Measurements from ENCODE around the gene FAM181A.

The FAM181A gene

DNA sequence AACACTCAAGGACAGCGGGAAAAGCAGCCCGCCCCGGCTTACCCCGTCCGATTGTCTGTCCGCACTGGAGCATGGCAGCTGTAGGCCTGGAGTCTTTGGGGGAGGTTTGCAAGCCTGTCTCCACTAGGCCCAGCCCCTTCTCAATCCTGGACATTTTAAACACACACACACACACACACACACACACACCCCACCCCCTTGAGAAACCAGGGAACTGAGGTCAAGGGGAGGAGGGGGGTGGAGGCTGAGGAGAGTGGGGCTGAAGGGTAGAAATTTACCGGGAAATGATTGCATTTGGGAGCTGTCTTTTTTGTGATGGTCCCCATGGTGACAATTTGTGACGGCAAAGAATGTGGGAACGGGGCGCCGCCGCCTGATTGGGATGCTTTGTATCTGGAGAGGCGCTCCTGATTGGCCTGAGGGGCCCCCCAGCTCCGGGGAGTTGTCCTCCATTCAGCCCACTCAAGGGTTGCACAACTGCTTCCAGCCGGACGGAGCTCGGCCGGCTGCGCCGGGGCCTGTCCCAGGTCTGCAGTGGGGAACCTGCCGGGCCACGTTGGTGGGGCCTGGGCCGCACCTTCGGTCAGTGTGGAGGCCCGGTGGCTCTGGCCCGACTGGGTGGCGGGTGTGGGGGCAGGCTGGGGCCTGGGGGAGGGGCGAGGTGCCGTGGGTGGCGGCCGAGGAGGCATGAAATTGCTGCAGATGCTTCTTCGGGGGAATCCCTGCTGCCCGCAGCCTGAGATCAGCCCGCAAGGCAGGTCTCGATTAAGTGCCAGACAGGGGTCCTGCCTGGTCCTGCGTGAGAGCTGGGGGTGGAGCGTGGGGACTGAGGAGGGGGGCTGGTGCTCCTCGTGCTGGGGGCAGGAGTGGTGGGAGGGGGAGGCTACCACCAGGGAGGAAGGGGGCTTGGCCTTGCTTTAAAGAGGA, at the start of gene FAM181A:
TSS of gene FAM181A (plus strand) at position 472 of the 927 bp plus-strand sequence. CDS start 942 bp downstream, outside the sequence.
- DNase-seq = no peak

DNA sequence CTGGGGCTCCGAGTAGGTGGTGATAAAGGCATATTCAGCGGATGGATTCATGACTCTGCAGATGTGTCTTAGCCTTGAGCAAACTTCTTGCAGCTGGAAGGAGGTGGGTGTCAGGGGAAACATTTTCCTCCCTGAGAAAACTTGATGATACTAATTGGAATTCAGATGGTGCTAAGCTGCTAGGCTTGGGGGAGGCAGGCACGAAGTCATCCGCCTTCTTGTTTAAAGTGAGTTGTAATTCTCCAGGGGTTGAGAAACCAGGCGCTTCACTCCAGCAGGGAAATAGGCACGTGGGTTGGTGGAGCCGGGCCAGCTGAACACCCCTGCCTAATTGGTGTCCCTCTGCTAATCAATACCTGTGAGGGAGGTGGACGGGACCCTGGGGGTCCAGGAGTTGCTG, 48.9 kb upstream of the FAM181A start:
- no peak for DNase-seq

DNA sequence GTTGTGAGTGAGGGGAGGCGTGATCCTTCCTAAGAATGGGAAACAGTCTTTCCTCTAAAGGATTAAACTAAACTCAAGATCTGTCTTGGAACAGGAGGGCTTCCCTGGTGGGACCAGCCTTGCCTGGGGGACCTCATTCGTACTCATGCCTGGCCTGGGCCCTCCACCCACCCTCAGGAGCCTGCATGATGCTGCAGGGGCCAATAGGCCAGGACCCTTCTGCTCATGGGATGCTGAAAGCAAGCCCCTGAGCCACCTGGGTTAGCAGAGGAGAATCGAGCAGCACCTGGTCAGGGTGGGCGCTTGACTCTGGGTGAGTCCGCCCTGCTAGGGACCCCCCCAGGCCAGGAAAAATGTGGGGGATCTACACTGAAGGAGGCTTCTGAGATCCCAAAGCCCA, 48.3 kb upstream of the FAM181A start:
- DNase-seq = no peak

DNA sequence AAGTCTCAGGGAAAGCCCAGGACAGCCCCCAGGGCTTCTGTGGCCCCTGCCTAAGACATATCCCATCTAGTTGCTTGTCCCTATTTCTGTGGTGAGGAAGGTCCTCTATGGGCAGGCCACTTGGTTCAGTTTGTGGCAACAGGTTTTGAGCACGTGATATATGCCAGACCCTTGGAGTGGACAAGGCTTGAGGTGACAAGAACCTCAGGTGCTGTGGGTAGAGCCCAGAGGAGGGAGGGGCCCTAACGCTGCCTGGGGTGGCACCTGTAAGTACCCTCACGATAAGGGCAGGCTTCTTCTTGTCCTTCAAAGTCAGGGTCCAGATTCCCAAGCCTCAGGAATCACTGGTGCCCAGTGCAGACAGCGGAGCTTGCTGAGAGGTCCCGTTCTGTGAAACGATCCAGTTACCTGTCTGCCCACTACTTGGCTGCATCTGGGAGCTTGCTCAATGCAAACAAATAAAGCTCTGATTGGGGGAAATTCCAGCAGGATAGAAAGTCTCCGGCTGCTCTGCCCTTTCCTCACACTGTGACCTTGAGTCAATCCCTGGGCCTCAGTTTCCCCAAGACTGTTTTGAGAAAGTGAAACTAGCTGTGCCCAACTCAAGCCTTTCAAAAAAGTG, 47.7 kb upstream of the FAM181A start:
- no peak for DNase-seq

DNA sequence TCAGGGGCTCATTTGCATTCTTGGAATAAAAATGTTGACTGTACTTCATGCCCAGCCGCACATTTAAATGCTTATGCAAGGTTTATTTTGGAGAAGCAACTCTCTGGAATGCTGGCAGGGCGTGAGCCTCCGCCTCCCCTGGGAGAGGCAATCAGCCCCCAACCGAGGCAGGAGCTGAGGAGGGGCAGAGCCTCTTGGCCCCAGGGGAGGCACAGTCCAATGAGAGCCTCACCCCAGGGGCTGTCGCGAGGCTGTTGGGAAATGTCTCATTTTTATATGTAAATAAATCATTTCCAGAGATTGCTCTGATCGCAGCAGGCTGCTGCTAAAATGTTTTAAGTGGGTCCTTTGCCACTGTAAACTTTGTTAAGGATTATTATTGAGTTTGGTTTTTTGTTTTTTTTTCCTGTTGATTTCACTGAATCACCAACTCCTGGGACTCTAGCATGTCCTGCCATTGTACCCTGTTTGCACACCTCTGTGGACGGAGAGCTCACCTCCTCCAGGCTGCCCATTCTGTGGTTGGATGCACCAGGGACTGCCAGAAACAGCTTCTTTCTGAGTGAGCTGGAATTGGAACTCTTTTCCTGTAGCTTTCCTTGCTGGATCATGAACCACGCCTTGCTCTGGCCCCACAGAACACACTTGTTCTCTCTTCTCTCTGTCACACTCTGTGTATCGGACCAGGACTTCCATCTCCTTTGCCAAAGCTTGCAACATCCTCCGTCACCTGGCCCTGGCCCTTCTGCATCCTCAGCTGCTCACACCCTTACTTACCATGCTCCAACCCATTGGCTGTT, 46.9 kb upstream of the FAM181A start:
- no peak for DNase-seq

DNA sequence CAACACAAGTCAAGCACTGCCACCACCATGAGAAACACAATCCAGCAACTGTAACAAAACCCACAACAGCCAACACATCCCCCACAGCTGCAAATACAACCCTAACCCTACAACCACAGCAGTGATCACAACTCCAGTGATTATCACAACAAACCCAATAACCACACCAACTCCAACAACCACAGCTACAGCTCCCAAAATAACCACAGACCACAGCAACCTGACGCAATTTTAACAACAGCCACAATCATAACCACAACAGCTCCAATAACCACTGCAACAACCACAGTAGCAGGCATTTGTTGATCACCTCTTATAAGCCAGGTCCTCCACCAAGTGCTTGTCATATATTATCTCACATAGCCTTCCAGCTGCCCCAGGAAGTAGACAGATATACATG, 42.2 kb upstream of the FAM181A start:
- no peak for DNase-seq

DNA sequence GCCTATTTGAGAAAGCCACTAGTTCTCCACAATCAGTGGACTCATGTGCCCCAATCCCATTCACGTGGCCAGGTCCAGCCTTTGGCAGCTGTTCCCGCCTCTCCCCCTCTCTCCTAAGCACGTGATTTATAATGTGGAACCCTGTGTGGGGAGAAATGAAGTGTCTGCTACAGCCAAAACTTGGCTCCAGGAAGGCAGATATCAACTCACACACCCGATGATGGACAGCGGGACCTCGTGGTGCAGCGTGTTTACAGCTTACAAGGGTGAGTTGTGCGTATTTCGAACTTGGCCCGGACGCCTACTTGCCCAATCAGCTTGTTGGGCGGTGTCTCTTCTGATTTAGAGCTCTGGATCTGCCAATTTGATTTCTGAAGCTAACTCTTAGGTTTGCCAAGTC, 38.1 kb upstream of the FAM181A start:
- DNase-seq = no peak

DNA sequence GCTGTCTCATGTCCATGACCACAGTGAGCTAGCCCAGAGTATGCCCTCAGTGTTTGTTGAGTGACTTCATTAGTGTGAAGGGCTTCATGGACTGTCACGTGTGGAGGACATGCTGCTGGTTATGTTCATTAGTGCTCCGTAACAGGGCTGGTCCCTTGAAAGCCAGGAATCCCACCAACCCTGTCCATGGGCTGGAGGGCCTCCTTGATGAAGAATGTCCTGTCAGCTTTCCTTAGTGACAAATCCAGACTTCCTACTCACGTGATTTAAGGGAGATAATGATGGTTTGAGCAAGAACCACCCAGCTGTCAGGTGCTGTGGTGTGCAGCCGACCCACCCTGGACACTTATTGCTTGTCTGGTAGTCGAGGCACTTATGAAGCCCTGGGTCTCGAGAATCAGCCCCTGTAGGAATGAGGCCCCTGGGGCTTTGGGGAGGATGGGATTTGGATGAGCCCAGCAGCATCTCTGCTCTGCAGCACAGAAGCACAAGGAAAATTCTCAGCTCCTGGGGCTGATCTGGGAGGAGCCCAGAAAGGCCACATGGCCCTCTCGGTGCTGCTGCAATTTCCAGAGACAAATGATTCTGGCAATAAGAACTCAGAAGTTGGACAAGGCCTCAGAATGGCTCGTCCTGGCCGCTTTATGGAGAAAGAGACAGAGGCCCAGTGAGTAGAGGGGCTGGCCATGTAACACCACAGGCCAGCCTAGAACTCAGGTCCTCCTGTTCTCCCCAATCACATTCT, 37.2 kb upstream of the FAM181A start:
- no peak for DNase-seq

GRCh38 chr14:93891756-93892504, 35.2 kb upstream of the FAM181A start:
- DNase-seq = no peak

GRCh38 chr14:93892505-93892839, 34.7 kb upstream of the FAM181A start:
- no peak for DNase-seq

DNA sequence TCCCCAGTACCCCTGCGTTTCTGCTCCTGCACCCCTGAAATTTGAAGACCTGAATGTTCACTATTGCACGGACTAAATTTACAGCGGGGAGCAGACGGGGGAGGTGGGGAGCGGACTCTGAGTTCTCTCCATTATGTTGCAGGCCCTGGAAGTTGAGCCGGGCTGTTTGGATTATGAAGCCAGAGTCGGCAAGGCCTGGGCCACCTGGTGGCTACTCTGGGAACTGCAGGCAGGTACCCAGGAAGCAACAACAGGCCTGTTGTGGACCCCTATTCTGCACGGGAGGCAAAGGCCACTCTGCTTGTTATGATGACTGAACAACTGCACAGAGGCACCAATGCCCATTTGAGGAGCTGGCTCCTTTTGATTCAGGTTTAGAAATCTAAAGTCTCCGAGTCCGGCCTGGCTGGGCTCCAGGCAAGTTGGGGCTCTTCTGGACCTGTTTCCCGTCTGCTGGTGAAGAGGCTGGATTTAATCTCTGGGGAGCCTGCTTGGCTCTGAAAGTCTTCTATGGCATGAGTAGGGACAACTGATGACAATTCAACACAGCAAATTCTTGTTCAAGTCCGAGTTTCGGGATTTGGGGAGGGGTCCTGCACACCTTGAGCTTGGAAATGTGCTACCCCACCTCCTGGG, 34.1 kb upstream of the FAM181A start:
- DNase-seq = peak in 1 of 2 donors; percentile 75

- no peak for DNase-seq
Measured at GRCh38 chr14:93893661-93894261, 33.4 kb upstream of the FAM181A start.

DNA sequence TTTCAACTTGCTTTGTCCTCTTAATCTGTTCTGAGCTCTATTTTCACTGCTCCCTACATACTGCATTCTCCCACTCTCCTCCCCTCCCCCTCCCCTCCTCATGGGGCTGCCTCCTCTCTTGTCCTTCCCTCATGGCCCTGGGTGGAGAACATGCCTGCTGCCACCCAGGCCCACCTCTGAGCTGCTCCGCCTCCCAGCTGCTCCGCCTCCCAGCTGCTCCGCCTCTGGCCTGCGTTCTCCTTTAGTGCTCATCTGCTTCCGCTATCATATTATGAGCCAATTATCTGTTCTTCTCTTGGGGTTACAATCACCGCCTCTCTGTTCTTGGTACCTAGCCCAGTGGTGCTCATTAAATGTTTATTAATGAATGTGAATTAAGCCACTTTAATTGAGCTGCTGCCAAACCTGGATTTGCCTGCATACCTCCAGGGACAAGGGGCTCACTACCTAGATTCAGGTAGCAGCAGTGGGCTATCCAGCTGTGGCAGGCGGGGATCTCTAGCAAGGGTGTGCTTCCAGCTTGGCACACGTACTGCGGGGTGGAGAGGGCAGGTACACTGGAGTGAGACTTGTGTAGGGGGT, 32.0 kb upstream of the FAM181A start:
- no peak for DNase-seq

GRCh38 chr14:93897476-93897845, 29.7 kb upstream of the FAM181A start:
- no peak for DNase-seq

GRCh38 chr14:93898081-93898611, 29.0 kb upstream of the FAM181A start:
- DNase-seq = no peak

DNA sequence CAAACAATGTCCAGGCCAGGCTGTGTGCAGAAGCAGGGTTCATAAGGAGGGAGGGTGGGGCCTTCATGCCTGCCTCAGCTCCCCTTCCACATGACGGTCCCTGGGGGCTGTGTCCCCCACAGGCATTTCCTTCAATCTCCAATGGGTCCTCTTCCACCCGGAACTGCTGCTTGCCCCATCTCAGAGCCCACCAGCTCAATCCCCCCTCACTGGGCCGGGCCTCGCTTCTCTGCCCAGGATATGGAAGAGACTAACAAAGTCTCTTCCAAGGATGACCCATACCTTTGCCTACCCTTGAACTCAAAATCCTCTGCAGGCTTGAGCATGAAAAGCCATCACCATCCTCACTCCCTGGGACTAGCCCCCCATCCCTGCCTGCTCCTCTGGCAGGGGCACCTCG, 28.4 kb upstream of the FAM181A start:
- no peak for DNase-seq

DNA sequence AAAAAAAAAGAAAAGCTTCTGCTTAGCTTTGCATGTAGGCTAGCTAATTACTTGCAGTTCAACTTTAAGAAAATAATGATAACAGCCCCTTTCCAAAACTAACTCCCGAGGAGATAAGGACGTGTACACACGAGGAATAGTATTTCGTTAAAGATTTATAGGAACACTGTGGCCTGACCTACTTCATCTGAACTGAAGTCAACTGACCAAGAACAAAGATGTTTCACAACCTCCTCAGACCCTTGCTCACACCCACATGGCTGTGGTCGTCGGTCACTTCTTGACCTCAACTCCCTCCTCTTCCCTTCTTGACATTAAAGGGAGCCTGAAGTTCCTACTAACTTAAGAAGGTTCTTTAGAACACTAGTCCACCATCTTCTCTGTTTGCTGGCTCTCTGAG, 25.3 kb upstream of the FAM181A start:
- DNase-seq = no peak

GRCh38 chr14:93902619-93903307, 24.4 kb upstream of the FAM181A start:
- DNase-seq = no peak

DNA sequence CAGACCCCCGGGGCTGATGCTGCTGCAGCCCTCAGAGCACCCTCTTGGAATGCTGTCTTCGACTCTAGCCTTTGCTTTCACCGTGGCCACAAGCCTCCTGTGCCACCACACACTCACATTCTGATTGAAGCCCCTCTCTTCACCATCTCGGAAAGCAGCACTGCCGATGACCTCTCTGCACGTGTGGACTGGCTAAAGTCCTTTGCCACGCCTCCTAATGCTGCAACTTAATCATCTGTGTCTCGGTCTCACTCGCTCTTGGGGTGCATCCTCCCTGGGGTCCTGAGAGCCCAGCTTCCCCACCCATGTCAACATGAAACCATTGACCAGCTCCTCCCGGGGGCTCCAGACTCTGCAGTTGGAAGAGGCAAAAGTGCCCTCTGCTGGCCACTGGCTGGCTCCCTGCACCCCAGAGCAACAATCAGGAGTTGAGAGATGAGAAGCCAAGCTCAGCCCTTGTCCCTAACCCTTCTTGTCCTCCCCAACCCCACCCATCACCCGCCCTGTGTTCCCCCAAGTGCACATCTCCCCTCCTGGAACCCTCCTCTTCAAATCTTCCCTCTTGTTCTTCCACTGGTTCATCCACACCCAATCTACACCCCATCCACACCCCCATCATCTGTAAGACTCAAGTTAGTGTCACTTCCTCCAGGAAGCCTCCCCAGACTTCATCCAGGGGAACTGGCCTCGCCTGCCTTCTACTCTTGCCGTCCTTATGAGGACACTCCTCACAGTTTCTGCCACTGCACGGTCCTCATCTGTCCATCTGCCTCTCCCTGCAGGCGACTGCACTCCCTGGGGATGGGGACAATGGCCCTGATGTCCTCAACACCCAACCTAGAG, 23.6 kb upstream of the FAM181A start:
- DNase-seq = no peak
